MM.1S (cell line): ENCODE results near the gene CACNG7.

Experiments used
- DNase-seq: peaks from one replicate; pipeline ENCODE4 v3.0.0-alpha.2; 2015
- H2AFZ ChIP-seq: fragments of 300-600 bp; sonication (generic); 2 replicates; pipeline ENCODE4 v1.6.0; 2016; ENCODE audit warnings: antibody characterized with exemption, low read length
- H3F3A ChIP-seq: fragments of 300-600 bp; sonication (generic); 2 replicates; pipeline ENCODE4 v1.6.1; 2016; ENCODE audit warnings: mild to moderate bottlenecking, antibody characterized with exemption, low read length, moderate library complexity, mixed read lengths; ENCODE audit not compliant: insufficient read depth
- H3K27ac ChIP-seq: fragments of 300-600 bp; sonication (generic); 2 replicates; pipeline ENCODE4 v1.5.1; 2016; ENCODE audit warnings: mild to moderate bottlenecking, low read length
- H3K27me3 ChIP-seq: fragments of 300-600 bp; sonication (generic); replicated peaks from 2 replicates; pipeline ENCODE4 v1.6.0; 2016; ENCODE audit warnings: low read length; ENCODE audit not compliant: insufficient read depth
- H3K36me3 ChIP-seq: fragments of 300-600 bp; sonication (generic); replicated peaks from 2 replicates; pipeline ENCODE4 v1.6.1; 2016; ENCODE audit warnings: mild to moderate bottlenecking, low read length, mixed read lengths; ENCODE audit not compliant: insufficient read depth
- H3K4me1 ChIP-seq: fragments of 300-600 bp; sonication (generic); 2 replicates; pipeline ENCODE4 v1.6.1; 2016; ENCODE audit warnings: low read length, mixed read lengths
- H3K4me2 ChIP-seq: fragments of 300-600 bp; sonication (generic); 2 replicates; pipeline ENCODE4 v1.6.0; 2016; ENCODE audit warnings: low read depth, low read length
- H3K4me3 ChIP-seq: fragments of 300-600 bp; sonication (generic); 2 replicates; pipeline ENCODE4 v1.5.1; 2016; ENCODE audit warnings: low read length, mixed read lengths
- H3K79me2 ChIP-seq: fragments of 300-600 bp; sonication (generic); 2 replicates; pipeline ENCODE4 v1.6.1; 2016; ENCODE audit warnings: mixed run types, low read length, mixed read lengths
- H3K9ac ChIP-seq: fragments of 300-600 bp; sonication (generic); 2 replicates; pipeline ENCODE4 v1.6.1; 2016; ENCODE audit warnings: low read length, mixed read lengths
- H3K9me2 ChIP-seq: fragments of 300-600 bp; sonication (generic); replicated peaks from 2 replicates; pipeline ENCODE4 v1.6.1; 2016; ENCODE audit warnings: mild to moderate bottlenecking, low read length, mixed read lengths; ENCODE audit not compliant: insufficient read depth
- H3K9me3 ChIP-seq: fragments of 300-600 bp; sonication (generic); replicated peaks from 2 replicates; pipeline ENCODE4 v1.6.1; 2016; ENCODE audit warnings: mild to moderate bottlenecking, low read length, mixed read lengths; ENCODE audit not compliant: insufficient read depth
- H4K20me1 ChIP-seq: fragments of 300-600 bp; sonication (generic); 2 replicates; pipeline ENCODE4 v1.6.1; 2016; ENCODE audit warnings: mild to moderate bottlenecking, low read length, moderate library complexity, mixed read lengths; ENCODE audit not compliant: insufficient read depth
- EZH2 ChIP-seq: fragments of 300-600 bp; sonication (generic); optimal IDR thresholded peaks from 2 replicates; pipeline ENCODE3; 2017; ENCODE audit warnings: low read depth, mild to moderate bottlenecking, antibody characterized with exemption, low read length, mixed read lengths
- EZH2phosphoT487 ChIP-seq: fragments of 300-600 bp; sonication (generic); IDR thresholded peaks from 2 replicates; pipeline ENCODE4 v1.6.1; 2018; ENCODE audit warnings: antibody characterized with exemption, low read length
- TF ChIP-seq, protein P1 (sequence below): fragments of 300-600 bp; sonication (generic); IDR thresholded peaks from 2 replicates; pipeline ENCODE4 v1.5.1; 2016; ENCODE audit warnings: antibody characterized with exemption, low read length, mixed read lengths

CACNG7 gene, protein sequence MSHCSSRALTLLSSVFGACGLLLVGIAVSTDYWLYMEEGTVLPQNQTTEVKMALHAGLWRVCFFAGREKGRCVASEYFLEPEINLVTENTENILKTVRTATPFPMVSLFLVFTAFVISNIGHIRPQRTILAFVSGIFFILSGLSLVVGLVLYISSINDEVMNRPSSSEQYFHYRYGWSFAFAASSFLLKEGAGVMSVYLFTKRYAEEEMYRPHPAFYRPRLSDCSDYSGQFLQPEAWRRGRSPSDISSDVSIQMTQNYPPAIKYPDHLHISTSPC

DNA sequence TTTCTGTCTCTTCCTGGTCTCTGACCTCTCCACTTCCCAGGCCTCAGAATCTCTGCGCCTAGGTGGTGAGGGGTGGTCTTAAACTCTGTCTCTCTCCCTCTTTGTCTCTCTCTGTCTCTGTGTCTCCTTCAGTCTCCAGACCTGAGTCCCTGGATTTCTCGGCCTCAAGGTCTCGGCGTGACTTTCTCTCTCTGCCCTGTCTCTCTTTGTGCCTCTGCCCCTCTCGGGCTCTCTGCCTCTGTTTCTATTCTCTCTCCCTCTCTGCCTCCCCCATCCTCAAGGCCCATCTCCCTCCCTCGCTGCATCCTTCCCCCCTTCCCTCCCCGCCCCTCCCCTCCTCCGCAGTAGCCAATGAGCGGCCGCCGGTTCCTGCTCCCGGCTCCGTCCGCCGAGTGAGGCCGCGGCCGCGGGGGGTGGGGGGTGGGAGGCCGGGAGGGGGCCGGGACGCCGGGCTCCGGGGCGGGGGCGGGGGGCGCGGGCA is at the start of gene CACNG7:
Gene CACNG7, plus strand, starts transcription at position 344 of the 481 bp plus-strand sequence. CDS start 3,554 bp downstream, outside the sequence.
- no peak within 1 kb of the TSS for H2AFZ ChIP-seq
- no peaks in the 10 kb centered on the region for H3K4me1 ChIP-seq
- TF ChIP-seq, protein P1, sequence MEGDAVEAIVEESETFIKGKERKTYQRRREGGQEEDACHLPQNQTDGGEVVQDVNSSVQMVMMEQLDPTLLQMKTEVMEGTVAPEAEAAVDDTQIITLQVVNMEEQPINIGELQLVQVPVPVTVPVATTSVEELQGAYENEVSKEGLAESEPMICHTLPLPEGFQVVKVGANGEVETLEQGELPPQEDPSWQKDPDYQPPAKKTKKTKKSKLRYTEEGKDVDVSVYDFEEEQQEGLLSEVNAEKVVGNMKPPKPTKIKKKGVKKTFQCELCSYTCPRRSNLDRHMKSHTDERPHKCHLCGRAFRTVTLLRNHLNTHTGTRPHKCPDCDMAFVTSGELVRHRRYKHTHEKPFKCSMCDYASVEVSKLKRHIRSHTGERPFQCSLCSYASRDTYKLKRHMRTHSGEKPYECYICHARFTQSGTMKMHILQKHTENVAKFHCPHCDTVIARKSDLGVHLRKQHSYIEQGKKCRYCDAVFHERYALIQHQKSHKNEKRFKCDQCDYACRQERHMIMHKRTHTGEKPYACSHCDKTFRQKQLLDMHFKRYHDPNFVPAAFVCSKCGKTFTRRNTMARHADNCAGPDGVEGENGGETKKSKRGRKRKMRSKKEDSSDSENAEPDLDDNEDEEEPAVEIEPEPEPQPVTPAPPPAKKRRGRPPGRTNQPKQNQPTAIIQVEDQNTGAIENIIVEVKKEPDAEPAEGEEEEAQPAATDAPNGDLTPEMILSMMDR, result no peak
- no peak for TF ChIP-seq EZH2phosphoT487
- TF ChIP-seq EZH2, result no peak
- no peaks in the 10 kb centered on the region for H3K9me2 ChIP-seq
- H3K9me3 ChIP-seq, result no peaks in the 10 kb centered on the region
- H4K20me1 ChIP-seq, result no peaks in the 10 kb centered on the region
- no peaks in the 10 kb centered on the region for H3K79me2 ChIP-seq
- no peak within 1 kb of the TSS for H3K9ac ChIP-seq
- no peak for DNase-seq
- no peak within 1 kb of the TSS for H3K4me3 ChIP-seq
- H3K27me3 ChIP-seq, result peaks cover 12% of the 10 kb centered on the region; the same call in 1 of the 2 replicates
- H3K36me3 ChIP-seq, result no peaks in the 10 kb centered on the region
- H3K27ac ChIP-seq, result no peak within 1 kb of the TSS
- no peak within 1 kb of the TSS for H3K4me2 ChIP-seq
- H3F3A ChIP-seq, result no peaks in the 10 kb centered on the region

DNA sequence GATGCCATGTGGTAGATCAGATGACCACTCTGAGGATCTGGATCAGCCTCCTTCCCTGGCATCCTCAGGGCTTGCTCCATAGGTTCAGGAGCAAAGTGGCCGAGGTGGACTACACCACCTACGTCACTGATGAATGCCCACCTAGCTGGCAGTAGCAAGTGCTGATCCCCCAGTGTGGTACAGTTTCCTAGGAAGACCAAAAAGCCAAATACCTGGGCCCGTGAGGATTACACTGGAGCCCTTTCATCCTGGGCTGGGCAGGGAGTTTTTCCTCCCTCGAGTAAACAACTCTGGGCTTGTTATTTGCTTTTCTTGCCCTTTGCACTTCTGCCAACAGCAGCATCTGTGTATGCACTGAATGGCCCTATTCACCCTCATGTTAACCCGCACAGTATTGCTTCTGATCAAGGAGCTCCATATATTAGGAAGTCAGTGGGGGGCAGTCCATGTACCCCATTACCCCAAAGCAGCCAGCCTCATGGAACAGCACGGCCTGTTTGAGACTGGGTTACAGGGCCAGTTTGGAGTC is 44.7 kb upstream of the CACNG7 start:
- Histone ChIP-seq H4K20me1 (no peaks in the 10 kb centered on the region), H3K9ac (no peak overlapping the region), H3K79me2 (no peaks in the 10 kb centered on the region), H3K9me3 (no peaks in the 10 kb centered on the region), H3K4me3 (no peak overlapping the region), H3K27ac (no peak overlapping the region), H3K4me2 (no peak overlapping the region), H3F3A (no peaks in the 10 kb centered on the region), H3K27me3 (0 out of 2 replicates have a peak, but pooled peaks cover 5% of the 10 kb centered on the region), H3K4me1 (no peaks in the 10 kb centered on the region), H2AFZ (no peak overlapping the region), H3K9me2 (no peaks in the 10 kb centered on the region), H3K36me3 (no peaks in the 10 kb centered on the region)
- TF ChIP-seq EZH2 (no peak), EZH2phosphoT487 (no peak)
- TF ChIP-seq, protein P1, result no peak
- DNase-seq, result no peak

DNA sequence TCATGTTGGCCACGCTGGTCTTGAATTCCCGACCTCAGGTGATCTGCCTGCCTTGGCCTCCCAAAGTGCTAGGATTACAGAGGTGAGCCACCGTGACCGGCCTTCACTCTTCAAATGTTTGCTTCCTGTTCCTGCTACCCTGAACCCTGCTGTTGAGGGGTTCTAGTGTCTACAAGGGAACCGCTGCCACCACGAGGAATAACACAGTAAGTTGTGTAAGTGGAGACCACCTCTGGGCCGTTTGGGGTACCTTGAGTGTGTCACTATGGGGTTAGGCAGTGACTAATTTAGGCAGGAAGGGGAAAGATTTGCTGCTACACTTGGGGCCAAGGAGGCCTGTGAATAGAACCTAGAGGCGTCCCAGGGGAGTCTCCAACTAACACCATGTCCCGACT is 43.6 kb upstream of the CACNG7 start:
- TF ChIP-seq EZH2phosphoT487, result no peak
- Histone ChIP-seq H4K20me1 (no peaks in the 10 kb centered on the region), H3K4me2 (no peak overlapping the region), H3F3A (no peaks in the 10 kb centered on the region), H3K4me1 (no peaks in the 10 kb centered on the region), H3K27ac (no peak overlapping the region), H3K9me3 (no peaks in the 10 kb centered on the region), H3K36me3 (no peaks in the 10 kb centered on the region), H3K27me3 (0 out of 2 replicates have a peak, but pooled peaks cover 5% of the 10 kb centered on the region), H3K4me3 (no peak overlapping the region), H3K79me2 (no peaks in the 10 kb centered on the region), H3K9me2 (no peaks in the 10 kb centered on the region), H3K9ac (no peak overlapping the region), H2AFZ (no peak overlapping the region)
- no peak for DNase-seq
